ENCODE data around the gene RGPD8.

Gene RGPD8

GRCh38 chr2:112335600-112335999, 97.8 kb downstream of the RGPD8 start:
- DNase-seq (ENCODE audit: low read depth in 2 of 3, low spot score in 2 of 3): no peak

- no peak for DNase-seq (ENCODE audit: low read depth in 2 of 3, low spot score in 2 of 3)
Measured at GRCh38 chr2:112332123-112332696, 101.2 kb downstream of the RGPD8 start.

- DNase-seq (ENCODE audit: low read depth in 2 of 3, low spot score in 2 of 3): no peak
Measured at GRCh38 chr2:112322919-112323318, 110.5 kb downstream of the RGPD8 start.

GRCh38 chr2:112321375-112322320, 111.8 kb downstream of the RGPD8 start:
- DNase-seq (ENCODE audit: low read depth in 2 of 3, low spot score in 2 of 3): no peak

Measured in activated CD8-positive, alpha-beta memory T cell treated with anti-CD3 and anti-CD28 coated beads for 48 hours (primary cell).